DLD1 (cell line): Measurements from ENCODE around the gene MGAT4A.
"Not testable (repeated sequence)": the region's sequence is repeated elsewhere in the genome, so short reads cannot be mapped to it uniquely, and the experiment has no call there.

Experiments
- in situ Hi-C: cut with HindIII; loops from 2 replicates; pipeline ENCODE4 v1.10.0; 2017; ENCODE audit warnings: low sequenced_read_pairs

MGAT4A gene

DNA sequence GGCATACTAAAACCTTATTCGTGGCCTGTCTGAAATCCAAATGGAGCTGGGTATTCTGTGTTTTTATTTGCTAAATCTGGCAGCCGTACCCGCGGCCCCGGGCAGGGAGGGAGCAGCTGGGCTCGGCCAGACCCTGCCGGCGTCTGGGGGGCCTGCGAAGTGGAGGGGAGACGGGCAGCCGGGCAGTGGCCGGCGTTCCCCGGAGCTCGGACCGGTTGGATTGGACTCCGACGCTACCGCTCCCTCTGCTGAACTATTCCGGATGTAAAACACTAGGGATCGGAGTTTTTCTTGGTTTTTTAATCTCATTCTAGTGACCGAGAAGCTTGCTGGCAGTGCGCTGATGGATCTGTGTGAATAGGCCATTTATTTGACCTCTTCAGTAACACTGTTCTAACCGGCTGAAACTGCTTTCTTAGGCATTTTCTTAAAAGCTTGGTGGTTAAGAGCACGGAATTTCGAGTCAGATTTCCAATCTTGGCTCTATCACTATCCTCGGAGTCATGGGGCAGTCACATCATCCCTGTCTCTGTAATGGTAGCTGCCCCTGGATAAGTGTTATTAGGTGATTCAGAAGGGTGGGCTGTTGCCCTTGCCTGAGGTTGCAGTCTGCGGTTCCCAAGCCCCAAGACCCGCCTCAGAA lies 121.8 kb downstream of the MGAT4A start:
- in situ Hi-C loops, result no loop called here

DNA sequence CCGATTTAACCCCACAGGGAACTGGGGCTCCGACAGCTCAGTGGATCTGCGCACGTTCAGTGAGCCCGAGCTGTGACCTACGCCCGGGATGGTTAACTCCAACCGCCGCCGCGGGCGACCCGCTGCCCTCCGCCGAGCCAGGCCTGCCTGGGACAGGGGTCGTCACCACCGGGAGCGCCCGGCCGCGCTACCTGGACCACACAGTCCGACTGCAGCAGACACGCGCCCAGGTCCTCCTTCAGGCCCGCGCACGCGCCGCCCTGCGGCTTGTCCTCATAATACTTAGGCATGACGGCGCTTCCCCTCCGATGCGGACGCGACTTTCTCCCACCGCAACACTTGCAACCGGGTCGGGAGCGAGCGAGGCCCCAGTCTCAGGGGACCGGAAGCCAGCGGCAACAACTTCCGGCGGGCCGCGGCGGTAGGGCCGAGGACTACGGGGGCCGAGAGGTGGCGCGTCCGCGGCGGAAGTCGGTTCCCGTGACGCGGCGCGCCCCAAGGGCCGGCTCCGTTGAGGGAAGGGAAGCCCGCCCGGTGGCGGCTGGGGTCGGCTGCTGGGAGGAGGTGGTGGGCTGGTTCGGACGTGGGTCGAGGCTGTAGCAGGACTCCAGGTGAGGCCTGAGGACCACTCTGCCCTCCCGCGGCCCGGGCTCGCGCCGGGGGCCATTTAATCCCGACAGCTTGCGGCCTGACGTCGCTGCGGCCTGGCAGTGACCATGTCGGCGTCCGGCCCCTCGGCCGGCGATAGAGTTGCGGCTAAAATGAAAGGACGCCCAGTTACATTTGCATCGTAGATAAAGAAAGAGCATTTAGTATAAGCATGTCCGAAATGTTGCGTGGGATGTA lies 122.6 kb downstream of the MGAT4A start, which contains the start of the genes COA5 and UNC50:
Gene COA5, minus strand, starts transcription at position 397 of the 846 bp plus-strand sequence. Its CDS starts 107 bp downstream, at position 290.
Gene UNC50, plus strand, starts transcription at position 474 of the 846 bp plus-strand sequence. CDS start 1,171 bp downstream, outside the sequence.
- in situ Hi-C loops, result no loop called here

DNA sequence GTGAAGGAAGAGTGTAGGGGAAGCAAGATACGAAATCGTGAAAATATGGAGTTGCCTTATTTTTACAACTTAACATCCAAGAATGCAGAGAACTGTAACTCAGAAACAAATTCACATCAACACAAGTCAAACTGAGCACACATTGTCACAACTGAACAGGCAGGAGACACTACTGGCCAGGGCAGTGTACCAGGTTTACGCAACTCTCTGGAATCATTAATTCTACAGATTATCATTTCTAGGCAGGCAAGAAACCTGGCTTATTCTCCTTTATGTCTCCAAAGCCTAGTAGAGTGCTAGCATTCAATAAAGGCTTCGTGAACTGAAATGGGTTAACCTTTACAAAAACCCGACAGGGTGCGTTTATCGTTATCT lies 123.2 kb downstream of the MGAT4A start:
- in situ Hi-C loops, result no loop called here

DNA sequence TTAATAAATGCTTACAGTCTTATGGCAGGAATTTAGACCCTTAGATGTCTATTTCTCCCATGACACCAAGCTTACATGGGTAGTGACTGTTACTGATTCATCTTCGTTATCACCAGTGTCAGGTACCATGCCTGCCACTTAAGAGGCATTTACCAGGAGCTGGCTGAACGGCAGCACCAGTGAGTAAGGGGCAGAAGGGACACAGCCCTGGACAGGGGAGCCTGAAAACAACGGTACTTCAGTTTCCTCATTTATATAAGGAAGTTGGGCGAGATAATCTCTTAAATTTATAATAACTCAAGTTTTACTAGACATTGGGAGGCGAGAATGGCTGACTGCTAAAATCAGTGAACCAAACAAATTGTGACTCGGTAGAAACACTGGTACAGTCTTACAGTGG lies 123.8 kb downstream of the MGAT4A start:
- in situ Hi-C loops, result no loop called here

DNA sequence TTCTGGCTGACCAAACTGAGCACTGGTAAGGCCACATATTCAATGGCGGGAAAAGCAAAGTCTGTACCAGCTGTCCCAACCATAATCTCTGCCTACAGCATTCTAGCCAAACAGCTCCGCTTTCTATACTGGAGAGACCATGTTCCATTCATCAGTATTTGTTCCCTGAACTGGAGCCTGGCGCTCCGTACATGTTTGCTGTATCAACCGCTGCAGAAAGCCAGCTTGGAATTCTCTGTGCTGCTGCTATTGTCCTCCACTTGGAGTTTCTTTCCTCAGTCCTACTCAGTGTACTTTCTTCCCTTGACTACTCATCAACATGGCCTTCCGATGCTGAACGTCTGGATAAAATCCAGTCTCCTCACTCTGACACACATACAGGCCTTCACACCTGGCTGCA lies 124.5 kb downstream of the MGAT4A start:
- in situ Hi-C loops, result no loop called here

DNA sequence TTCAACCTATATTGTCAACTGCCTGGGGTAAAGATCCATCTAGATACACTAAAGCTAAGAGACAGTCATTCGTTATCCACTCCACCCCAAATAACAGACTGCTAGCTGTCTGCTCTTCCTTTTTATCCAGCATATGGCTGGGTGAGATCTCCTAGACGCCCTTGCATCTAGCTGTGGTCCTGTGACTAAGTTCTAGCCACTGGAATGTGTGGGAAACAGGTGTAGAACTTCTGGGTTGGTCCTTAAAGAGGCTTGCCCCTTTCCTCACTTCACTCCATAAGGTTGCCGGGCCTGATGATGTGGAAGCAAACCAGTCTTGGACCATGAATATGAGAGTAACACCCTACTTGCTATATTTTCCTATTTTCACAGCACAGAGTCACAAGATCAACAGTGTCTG lies 125.9 kb downstream of the MGAT4A start:
- in situ Hi-C loops, result no loop called here

DNA sequence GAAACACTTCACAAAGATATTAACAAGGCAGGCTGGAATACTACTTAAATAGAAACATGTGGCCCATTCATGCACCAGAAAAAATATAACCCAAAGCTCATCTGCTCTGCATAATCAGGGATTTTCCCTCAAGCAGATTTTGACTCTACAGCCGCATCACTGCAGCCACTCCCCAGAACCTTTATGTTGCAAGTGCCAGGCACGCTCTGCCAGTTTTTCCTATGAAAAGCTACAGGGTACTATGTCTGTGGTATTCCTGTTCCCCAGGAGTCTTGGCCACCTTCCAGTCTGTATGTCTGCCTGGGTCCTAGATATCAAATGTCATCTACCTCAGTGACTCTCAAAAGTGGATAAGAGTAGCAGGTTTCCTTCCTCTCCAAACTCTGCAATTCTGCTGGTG lies 126.4 kb downstream of the MGAT4A start:
- in situ Hi-C loops, result no loop called here

DNA sequence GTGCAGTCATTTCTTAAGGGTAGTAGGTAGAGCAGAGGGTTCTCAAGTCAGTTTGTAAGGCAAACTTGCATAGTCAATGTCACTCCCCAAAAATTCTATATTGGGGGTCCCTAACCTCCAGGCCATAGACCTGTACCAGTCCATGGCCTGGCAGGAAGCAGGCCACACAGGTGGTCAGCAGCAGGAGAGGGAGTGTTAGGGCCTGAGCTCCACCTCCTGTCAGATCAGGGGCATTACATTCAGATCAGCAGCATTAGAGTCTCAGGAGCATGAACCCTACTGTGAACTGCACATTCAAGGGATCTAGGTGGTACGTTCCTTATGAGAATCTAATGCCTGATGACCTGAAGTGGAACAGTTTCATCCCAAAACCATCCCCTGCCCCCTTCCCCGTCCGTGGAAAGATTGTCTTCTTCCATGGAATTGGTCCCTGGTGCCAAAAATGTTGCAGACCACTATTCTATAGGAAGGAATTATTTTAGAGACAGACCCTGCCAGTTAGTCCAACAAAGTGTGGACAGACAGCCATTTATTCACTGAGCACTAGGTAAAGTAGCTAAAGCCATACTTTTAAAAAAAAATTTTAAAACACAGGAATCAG lies 129.3 kb downstream of the MGAT4A start:
- in situ Hi-C loops, result no loop called here

DNA sequence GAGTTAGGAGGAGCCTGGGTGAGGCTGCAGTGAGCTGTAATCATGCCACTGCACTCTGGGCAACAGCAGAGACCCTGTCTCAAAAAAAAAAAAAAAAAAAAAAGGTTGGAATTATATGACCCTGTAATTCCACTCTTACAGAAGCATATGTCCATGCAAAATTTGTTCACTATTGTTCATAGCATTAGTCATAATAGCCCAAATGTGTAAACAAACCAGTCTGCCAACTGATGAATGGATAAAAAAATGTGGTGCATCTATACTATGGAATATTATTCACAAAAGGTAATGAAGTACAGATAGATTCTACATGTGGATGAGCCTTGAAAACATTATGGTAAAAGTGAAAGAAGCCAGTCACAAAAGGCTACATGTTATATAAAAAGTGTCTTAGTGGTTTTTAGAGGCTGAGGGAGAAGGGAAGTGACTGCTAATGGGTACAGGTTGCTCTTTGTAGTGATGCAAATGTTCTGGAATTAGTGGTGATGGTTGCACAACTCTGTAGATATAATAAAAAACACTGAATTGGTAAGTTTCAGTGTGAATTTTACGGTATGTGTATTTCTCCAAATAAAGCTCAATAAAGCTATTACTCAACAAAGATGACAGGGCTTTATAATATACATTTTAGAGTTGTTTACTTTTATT lies 132.0 kb downstream of the MGAT4A start:
- in situ Hi-C loops, result no loop called here

DNA sequence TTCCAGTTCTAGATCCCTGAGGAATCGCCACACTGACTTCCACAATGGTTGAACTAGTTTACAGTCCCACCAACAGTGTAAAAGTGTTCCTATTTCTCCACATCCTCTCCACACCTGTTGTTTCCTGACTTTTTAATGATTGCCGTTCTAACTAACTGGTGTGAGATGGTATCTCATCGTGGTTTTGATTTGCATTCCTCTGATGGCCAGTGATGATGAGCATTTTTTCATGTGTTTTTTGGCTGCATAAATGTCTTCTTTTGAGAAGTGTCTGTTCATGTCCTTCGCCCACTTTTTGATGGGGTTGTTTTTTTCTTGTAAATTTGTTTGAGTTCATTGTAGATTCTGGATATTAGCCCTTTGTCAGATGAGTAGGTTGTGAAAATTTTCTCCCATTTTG lies 136.3 kb downstream of the MGAT4A start:
- in situ Hi-C loops, result not testable (repeated sequence)

DNA sequence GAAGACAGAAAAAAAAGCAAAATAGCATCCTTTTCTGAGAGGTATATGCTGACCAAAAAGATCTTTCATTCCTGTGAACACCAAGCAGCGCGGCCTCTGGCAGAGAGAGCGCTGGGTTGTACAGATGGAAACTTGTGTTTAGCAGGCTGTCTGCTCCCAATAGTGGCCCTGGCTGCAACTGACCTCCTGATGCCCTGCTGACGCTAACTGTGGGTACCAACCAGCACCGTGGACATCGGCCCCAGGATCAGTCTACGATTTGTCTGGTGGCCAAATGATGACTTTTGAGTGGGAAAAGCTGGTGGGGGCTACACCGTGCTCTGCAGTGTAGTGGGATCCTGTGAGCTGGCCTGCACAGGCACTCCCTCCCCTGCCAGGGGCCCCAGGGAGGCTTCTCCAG lies 138.4 kb downstream of the MGAT4A start:
- in situ Hi-C loops, result no loop called here

DNA sequence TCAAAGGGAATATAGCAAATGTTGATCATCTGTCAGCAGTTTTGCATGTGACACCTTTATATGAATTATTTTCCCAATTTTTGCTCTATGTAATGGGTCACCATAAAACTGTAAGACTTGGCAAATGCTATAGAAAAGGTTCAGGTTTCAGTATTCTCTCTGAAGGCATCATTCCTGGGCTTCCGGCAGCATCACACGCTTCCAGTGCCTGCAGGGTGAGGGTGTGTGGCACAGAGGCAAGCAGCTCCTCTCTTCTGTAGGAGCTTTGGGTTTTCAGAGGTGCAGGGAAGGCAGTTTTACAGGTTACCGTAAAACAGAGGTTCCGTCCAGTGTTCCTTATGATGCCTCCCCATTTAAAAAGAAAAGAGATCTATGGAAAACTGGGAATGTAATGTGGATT lies 141.4 kb downstream of the MGAT4A start:
- in situ Hi-C loops, result no loop called here

DNA sequence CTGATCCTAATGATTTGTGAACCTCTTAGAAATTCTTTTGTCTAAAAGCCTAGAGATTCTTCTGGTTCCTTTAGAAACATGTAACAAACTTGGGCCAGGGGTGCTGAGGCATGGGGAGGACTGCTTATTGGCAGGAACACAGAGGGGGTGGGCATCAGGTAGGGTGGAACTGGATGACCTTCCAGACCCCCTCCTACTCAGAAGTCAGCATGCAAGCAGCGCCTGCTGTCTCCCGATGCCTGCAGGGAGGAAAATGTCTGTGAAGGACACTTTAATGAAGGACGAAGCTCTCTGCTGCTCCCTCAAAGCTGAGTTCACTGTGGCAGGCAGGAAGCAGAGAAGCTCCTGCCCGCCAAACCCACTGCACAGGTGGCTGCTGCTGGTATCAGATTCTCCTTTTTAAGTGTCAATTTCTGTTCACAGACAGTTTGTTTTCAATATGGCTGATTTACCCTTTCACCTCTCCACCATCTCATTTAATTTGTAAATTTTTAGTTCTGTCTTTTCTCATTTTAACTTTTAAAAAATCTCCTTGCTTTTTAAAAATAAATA lies 142.0 kb downstream of the MGAT4A start:
- in situ Hi-C loops, result no loop called here

DNA sequence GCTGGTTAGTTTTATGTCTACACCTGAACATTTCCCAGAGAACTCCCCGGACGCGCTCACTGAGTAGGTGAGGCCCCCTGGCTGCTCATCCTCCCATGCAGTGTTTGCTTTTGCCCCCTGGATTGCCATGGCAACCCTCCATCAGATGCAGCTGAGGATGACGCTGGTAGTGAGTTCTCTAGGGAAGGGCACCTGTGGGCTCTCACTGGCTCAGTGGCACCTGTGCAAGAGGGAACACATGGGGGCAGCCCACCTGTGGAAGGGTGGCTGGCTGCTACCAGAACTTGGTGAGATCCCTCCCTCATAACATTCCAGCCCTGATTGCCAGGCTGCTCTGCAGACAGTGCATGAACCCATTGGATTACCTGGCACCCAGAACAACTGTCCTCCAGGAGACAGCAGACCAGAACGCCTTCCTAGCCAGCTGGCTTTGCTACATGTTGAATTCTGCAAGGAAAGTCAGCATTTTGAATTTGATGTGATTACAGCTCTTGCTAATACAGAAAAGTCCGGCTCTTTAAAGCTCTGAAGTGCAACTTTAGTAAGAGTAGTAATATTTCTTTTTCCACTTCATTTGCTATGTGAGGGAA lies 144.3 kb downstream of the MGAT4A start:
- in situ Hi-C loops, result no loop called here

DNA sequence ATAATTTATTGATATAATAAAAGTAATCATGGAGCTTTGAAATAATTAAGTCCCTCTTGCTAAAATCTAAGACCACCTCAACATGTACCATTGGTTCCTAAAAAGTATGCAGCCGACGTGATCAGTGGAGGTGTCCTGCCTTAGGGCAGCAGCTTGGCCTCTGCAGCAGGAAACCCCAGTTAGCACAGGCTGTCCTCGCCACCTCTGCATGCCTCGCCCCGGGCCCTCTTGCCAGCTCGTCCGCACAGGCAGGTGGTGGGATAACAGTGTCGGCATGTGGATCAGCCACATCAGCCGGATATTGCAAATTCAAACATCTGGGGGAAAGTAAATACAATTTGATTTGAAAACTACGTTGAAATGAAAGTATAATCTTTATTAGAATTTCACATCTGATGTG lies 145.5 kb downstream of the MGAT4A start:
- in situ Hi-C loops, result no loop called here

DNA sequence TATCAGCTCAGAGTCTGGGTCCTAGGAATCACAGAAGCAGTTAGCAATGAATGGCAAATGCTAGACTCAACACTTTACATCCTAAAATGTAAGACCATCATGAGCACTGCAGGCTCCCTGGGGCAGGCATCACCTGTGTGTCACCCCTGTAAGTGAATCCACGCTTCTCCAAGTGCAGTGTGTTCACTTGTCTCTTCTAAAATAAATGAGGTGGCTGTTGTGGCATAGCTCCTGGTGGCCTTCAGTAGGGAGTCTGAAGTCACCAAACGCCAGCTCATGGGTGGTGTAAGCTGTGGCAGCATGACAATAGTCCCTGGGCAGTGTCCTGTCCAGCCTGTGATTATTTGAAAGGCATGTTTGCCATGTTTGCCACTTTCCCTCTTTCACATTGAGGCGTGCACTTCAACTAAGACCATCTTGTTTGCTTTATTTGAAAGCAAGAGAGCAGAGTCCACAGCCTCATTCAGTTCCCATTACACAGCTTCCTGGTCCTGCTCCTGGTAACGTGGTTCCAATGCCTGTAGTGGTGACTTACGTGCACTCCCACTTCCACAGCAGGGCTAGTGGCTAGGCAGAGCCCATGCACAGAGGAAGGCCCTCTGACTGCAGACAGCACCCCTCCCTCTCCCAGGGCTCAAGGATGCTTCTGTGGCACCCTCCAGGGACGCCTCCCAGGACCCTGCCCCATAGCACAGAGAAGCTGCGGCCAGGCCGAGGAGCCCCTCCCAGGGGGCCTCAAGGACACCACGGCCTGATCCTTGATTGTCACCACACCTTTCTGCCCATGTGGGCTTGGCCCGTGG lies 146.9 kb downstream of the MGAT4A start:
- in situ Hi-C loops, result no loop called here

DNA sequence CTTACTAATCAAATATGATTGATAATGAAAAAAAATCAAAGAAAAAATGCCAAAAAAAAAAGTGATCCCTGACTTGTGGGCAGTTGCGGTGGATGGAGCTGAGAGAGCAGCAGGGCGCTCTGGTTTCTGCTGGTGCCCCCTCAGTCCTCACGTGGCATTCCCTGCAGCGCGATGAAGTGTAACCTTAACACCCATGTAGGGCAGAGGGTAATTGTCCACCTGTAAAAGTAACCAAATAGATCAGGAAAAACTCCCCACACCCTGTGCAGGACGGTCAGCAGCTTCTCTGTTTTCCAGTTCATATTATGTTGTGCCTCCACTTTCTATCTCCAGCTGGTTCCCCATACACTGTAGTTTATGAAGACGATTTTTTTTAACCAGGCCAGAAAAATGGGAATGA lies 147.7 kb downstream of the MGAT4A start:
- in situ Hi-C loops, result no loop called here

DNA sequence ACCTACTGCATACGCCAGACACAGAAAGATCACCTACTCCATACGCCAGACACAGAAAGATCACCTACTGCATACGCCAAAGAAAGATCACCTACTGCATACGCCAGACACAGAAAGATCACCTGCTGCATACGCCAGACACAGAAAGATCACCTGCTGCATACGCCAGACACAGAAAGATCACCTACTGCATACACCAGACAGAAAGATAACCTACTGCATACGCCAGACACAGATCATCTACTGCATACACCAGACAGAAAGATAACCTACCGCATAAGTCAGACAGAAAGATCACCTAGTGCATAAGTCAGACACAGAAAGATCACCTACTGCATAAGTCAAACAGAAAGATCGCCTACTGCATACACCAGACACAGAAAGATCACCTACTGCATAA lies 148.4 kb downstream of the MGAT4A start:
- in situ Hi-C loops, result no loop called here

DNA sequence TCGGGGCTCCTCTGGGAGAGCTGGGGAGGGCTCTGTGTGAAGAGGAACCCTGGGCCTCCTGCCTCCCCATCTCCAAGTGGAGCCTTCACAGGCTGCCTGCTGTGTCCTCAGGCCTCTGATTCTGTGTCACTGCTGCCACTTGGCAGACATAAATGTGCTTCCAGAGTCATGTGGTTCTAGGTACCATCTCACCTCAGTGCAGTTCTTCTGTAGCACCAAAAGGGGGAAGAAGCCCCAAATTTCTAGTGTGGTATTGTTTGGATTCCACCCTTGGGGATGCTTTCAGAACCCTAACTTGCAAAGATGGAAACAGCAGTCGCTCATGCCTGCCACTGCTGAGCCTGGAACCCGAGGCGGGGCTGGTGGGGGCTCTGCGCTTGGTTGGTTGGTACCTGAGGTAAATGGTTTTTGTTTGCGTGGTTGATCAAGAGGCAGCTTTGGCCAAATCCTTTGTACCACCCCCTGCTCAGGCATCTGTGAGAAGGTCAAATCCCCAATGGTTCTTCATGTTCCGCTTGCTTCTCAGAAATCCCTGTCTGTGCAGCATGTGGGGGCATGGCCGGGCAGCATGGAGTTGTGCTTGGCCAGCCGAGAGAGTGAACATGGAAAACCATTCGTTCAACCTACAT lies 150.2 kb downstream of the MGAT4A start:
- in situ Hi-C loops, result no loop called here
